Suprapubic skin (tissue), 3 donors: Measurements from ENCODE around the gene PWP1.

Experiments used
- EP300 ChIP-seq: sonication (generic); formaldehyde crosslinking; IDR thresholded peaks from one replicate; pipeline ENCODE4 v1.6.1; 2017; ENCODE audit warnings: antibody characterized with exemption
- POLR2A ChIP-seq, 2 donors: fragments of 450-650 bp; IDR thresholded peaks; one replicate each; pipeline ENCODE4 v1.6.1; 2017; ENCODE audit warnings: antibody characterized with exemption in 2 of 2, mild to moderate bottlenecking in 2 of 2, moderate library complexity in 2 of 2
- TF ChIP-seq, protein P1 (sequence below), 2 donors: fragments of 200-600 bp in 1 of 2; fragments of 450-650 bp in 1 of 2; sonication (generic) in 1 of 2; IDR thresholded peaks; one replicate each; pipeline ENCODE4 v1.5.1; 2016 to 2019; ENCODE audit warnings: antibody characterized with exemption in 2 of 2, mild to moderate bottlenecking in 1 of 2, moderate library complexity in 1 of 2

DNA sequence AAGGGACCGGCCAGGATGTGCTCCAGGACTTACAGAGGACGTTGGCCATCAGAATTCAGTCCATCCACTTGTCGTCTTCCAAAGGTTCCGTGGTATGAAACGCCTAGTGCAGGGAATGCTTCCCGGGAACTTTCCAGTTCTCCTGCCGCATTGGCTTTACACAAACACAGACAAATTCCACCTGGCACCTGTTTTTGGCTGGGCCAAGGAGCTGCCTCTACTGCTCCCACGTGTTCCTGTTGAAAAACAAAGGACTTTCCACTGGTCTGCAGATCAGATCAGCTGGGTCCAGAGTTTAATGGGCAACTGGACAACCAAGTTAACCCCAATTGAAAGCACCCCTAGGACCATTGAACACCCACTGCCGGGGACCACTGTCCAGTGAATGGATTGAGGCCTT is 28.0 kb upstream of the PWP1 start:
- TF ChIP-seq, protein P1, sequence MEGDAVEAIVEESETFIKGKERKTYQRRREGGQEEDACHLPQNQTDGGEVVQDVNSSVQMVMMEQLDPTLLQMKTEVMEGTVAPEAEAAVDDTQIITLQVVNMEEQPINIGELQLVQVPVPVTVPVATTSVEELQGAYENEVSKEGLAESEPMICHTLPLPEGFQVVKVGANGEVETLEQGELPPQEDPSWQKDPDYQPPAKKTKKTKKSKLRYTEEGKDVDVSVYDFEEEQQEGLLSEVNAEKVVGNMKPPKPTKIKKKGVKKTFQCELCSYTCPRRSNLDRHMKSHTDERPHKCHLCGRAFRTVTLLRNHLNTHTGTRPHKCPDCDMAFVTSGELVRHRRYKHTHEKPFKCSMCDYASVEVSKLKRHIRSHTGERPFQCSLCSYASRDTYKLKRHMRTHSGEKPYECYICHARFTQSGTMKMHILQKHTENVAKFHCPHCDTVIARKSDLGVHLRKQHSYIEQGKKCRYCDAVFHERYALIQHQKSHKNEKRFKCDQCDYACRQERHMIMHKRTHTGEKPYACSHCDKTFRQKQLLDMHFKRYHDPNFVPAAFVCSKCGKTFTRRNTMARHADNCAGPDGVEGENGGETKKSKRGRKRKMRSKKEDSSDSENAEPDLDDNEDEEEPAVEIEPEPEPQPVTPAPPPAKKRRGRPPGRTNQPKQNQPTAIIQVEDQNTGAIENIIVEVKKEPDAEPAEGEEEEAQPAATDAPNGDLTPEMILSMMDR (IDR thresholded peaks at IDR 0.05): no peak
- TF ChIP-seq POLR2A (IDR thresholded peaks at IDR 0.05): no peak
- TF ChIP-seq EP300: no peak
